GM12878 (cell line): ENCODE results near the gene SIM1. TPM values are rescaled to one million over a fixed set of nuclear protein-coding genes. Genes with fewer than 3 reads are reported as not detected.
"Not testable (repeated sequence)": the region's sequence is repeated elsewhere in the genome, so short reads cannot be mapped to it uniquely, and the experiment has no call there.

Experiments used
- ATAC-seq: fragments of 200-7000 bp; cut with Tn5 transposase; 3 replicates; pipeline ENCODE4 v1.9.1; 2020; ENCODE audit warnings: mild to moderate bottlenecking, moderate library complexity
- BruUV-seq: library from RNA; stranded (reverse); fragments of 400-500 nt; replicated peaks from 2 replicates; lab custom pipeline; 2021; lab: Mats Ljungman, UMichigan
- CTCF ChIA-PET: fragments of 300-600 bp; sonication (Branson Sonifier 250); formaldehyde crosslinking; extraction: SDS; loops from one replicate; lab custom pipeline; 2021; ENCODE audit warnings: inconsistent platforms; lab: Yijun Ruan, JAX
- POLR2A ChIA-PET: fragments of 350-600 bp; formaldehyde crosslinking; extraction: SDS; loops from one replicate; lab custom pipeline; 2021; ENCODE audit warnings: inconsistent platforms; lab: Charles Lee
- RAD21 ChIA-PET: fragments of 300-600 bp; sonication (Branson Sonifier 250); formaldehyde crosslinking; loops from one replicate; lab custom pipeline; 2023; ENCODE audit warnings: antibody characterized with exemption; ENCODE audit not compliant: unreplicated experiment; lab: Charles Lee
- SMC1A ChIA-PET: fragments of 300-600 bp; sonication (Branson Sonifier 250); formaldehyde crosslinking; loops from one replicate; lab custom pipeline; 2023; ENCODE audit not compliant: unreplicated experiment, uncharacterized antibody; lab: Charles Lee
- DNase-seq: peaks from one replicate; pipeline ENCODE4 v3.0.0-alpha.2; 2011; ENCODE audit warnings: low read depth, low spot score
- FAIRE-seq: peaks from 3 replicates; lab custom pipeline; 2011; peaks lifted over from hg19 to GRCh38; lab: Jason Lieb, UNC
- H2AFZ ChIP-seq: 2 replicates; pipeline ENCODE4 v1.6.0; 2011; ENCODE audit warnings: low read depth, low read length, control low read depth; ENCODE audit not compliant: control insufficient read depth
- H3K27ac ChIP-seq: 2 replicates; pipeline ENCODE4 v1.5.1; 2011; ENCODE audit warnings: control low read depth; ENCODE audit not compliant: control insufficient read depth, insufficient read depth
- H3K27me3 ChIP-seq, 2 experiments: replicated peaks in 1 of 2; 2 replicates each; pipeline versions ENCODE4 v1.6.0 to v1.6.1; 2011; ENCODE audit warnings: low read length in 1 of 2; ENCODE audit not compliant: control insufficient read depth in 2 of 2, insufficient read depth in 2 of 2
- H3K36me3 ChIP-seq, 2 experiments: 2 replicates each; pipeline ENCODE4 v1.5.1; 2011; ENCODE audit warnings: low read length in 1 of 2; ENCODE audit not compliant: control insufficient read depth in 2 of 2, insufficient read depth in 2 of 2
- H3K4me1 ChIP-seq: 2 replicates; pipeline ENCODE4 v1.6.1; 2011; ENCODE audit warnings: mild to moderate bottlenecking, low read length, moderate library complexity, mixed read lengths; ENCODE audit not compliant: control insufficient read depth, insufficient read depth
- H3K4me2 ChIP-seq: 2 replicates; pipeline ENCODE4 v1.6.0; 2011; ENCODE audit warnings: control low read depth; ENCODE audit not compliant: control insufficient read depth, insufficient read depth
- H3K4me3 ChIP-seq: fragments of 200-600 bp; sonication (generic); 2 replicates; pipeline ENCODE4 v1.5.1; 2016
- H3K79me2 ChIP-seq: 2 replicates; pipeline ENCODE4 v1.6.0; 2011; ENCODE audit warnings: low read length; ENCODE audit not compliant: control insufficient read depth, insufficient read depth
- H3K9ac ChIP-seq: 2 replicates; pipeline ENCODE4 v1.8.0; 2011; ENCODE audit warnings: low read length, control low read depth, mixed read lengths; ENCODE audit not compliant: control insufficient read depth, insufficient read depth
- H3K9me3 ChIP-seq: replicated peaks from 3 replicates; pipeline ENCODE4 v1.5.1; 2011; ENCODE audit warnings: mild to moderate bottlenecking, low read length; ENCODE audit not compliant: control insufficient read depth, insufficient read depth
- H4K20me1 ChIP-seq: 2 replicates; pipeline ENCODE4 v1.6.0; 2011; ENCODE audit not compliant: control insufficient read depth, insufficient read depth
- BACH1 ChIP-seq: fragments of 450-650 bp; IDR thresholded peaks from 2 replicates; pipeline ENCODE4 v1.6.1; 2017; ENCODE audit warnings: mild to moderate bottlenecking, borderline replicate concordance
- BCL11A ChIP-seq: IDR thresholded peaks from 2 replicates; pipeline ENCODE4 v1.6.1; 2011; ENCODE audit warnings: low read depth, low read length
- MYC ChIP-seq: IDR thresholded peaks from 2 replicates; pipeline ENCODE4 v1.6.1; 2011; ENCODE audit warnings: mild to moderate bottlenecking, low read length, moderate library complexity, inconsistent platforms; ENCODE audit not compliant: insufficient read depth, insufficient replicate concordance, insufficient read length, severe bottlenecking
- POLR2AphosphoS2 ChIP-seq: IDR thresholded peaks from 2 replicates; pipeline ENCODE4 v1.6.1; 2011; ENCODE audit warnings: low read depth, mild to moderate bottlenecking, low read length, improper control_type of control experiment, moderate library complexity
- POLR2AphosphoS5 ChIP-seq: IDR thresholded peaks from 2 replicates; pipeline ENCODE4 v1.6.1; 2011; ENCODE audit warnings: mild to moderate bottlenecking, low read length, inconsistent platforms
- POU2F2 ChIP-seq: IDR thresholded peaks from 3 replicates; pipeline ENCODE4 v1.6.1; 2011; ENCODE audit warnings: low read depth, mild to moderate bottlenecking, low read length, borderline replicate concordance
- STAT1 ChIP-seq: fragments of 450-650 bp; conservative IDR thresholded peaks from 2 replicates; pipeline ENCODE4 v1.6.1; 2014; ENCODE audit warnings: antibody characterized with exemption, mild to moderate bottlenecking
- WGBS: methylation state at CpG from one replicate; pipeline ENCODE4 v1.1.6; 2016; ENCODE audit warnings: low lambda C conversion rate; ENCODE audit not compliant: insufficient replicate concordance, insufficient coverage; ENCODE audit errors: missing lambda C conversion rate; 5-methylcytosine and 5-hydroxymethylcytosine counted together
- in situ Hi-C: fragments of 300-500 bp; cut with MboI; formaldehyde crosslinking; loops from 9 replicates; pipeline ENCODE4 v1.14.3; 2018; ENCODE audit warnings: mixed read lengths
- intact Hi-C: fragments of 100-400 bp; cut with micrococcal nuclease; formaldehyde crosslinking; loops from one replicate; pipeline ENCODE4 v1.14.2; 2022; ENCODE audit not compliant: unreplicated experiment
- polyA plus RNA-seq, 11 experiments: library from polyadenylated mRNA; depleted of rRNA in 4 of 11; unstranded in 6 of 11; stranded (reverse) in 5 of 11; fragments of >200 nt; fragmentation: Nextera tagmentation in 4 of 11; fragmentation: Illumina TruSeq in 1 of 11; extraction: Ambion mirVana in 4 of 11; extraction: Trizol in 1 of 11; gene quantifications; 1 replicate in 1 of 11; 2 replicates in 10 of 11; pipeline versions ENCODE4 v1.2.1 to v1.2.3, GENCODE V29; 2011 to 2016; ENCODE audit warnings: inconsistent platforms in 2 of 11, missing spikeins in 2 of 11, low read depth in 1 of 11
- total RNA-seq, 4 experiments: library from RNA; depleted of rRNA in 3 of 4; stranded (reverse); fragments of >200 nt in 3 of 4; fragmentation: Illumina TruSeq in 1 of 4; extraction: Trizol in 1 of 4; gene quantifications; 2 replicates each; pipeline versions ENCODE4 v1.2.1 to v1.2.3, GENCODE V29; 2013 to 2021
- TF ChIP-seq, protein P1 (sequence below): fragments of 450-650 bp; formaldehyde crosslinking; IDR thresholded peaks from 2 replicates; pipeline ENCODE4 v1.4.0; 2022; ENCODE audit warnings: mild to moderate bottlenecking, moderate library complexity
- TF ChIP-seq, protein P2 (sequence below): IDR thresholded peaks from 2 replicates; pipeline ENCODE4 v1.6.1; 2012; ENCODE audit warnings: low read length, inconsistent platforms

The SIM1 gene
- total and polyA plus RNA-seq, 10 of the 15 experiments (the other 5 are each of a cell fraction or from before 2014, with no cell fraction given), result not detected

DNA sequence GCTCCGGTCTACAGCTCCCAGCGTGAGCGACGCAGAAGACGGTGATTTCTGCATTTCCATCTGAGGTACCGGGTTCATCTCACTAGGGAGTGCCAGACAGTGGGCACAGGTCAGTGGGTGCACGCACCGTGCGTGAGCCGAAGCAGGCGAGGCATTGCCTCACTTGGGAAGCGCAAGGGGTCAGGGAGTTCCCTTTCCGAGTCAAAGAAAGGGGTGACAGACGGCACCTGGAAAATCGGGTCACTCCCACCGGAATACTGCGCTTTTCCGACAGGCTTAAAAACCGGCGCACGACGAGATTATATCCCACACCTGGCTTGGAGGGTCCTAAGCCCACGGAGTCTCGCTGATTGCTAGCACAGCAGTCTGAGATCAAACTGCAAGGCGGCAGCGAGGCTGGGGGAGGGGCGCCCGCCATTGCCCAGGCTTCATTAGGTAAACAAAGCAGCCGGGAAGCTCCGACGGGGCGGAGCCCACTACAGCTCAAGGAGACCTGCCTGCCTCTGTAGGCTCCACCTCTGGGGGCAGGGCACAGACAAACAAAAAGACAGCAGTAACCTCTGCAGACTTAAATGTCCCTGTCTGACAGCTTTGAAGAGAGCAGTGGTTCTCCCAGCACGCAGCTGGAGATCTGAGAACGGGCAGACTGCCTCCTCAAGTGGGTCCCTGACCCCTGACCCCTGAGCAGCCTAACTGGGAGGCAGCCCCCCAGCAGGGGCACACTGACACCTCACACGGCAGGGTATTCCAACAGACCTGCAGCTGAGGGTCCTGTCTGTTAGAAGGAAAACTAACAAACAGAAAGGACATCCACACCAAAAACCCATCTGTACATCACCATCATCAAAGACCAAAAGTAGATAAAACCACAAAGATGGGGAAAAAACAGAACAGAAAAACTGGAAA is 109.7 kb downstream of the SIM1 start:
- H3K36me3 ChIP-seq, ATAC-seq, SMC1A ChIA-PET, DNase-seq, H3K79me2 ChIP-seq, H3K4me2 ChIP-seq, H3K4me1 ChIP-seq, H3K27ac ChIP-seq, H3K9me3 ChIP-seq, H3K9ac ChIP-seq, FAIRE-seq, BruUV-seq, intact Hi-C loops, H3K4me3 ChIP-seq, H4K20me1 ChIP-seq, POLR2A ChIA-PET, in situ Hi-C loops, RAD21 ChIA-PET, H3K27me3 ChIP-seq, CTCF ChIA-PET, H2AFZ ChIP-seq: not testable (repeated sequence)
- WGBS, result 69% methylated on average over 33 of the region's 35 CpGs

DNA sequence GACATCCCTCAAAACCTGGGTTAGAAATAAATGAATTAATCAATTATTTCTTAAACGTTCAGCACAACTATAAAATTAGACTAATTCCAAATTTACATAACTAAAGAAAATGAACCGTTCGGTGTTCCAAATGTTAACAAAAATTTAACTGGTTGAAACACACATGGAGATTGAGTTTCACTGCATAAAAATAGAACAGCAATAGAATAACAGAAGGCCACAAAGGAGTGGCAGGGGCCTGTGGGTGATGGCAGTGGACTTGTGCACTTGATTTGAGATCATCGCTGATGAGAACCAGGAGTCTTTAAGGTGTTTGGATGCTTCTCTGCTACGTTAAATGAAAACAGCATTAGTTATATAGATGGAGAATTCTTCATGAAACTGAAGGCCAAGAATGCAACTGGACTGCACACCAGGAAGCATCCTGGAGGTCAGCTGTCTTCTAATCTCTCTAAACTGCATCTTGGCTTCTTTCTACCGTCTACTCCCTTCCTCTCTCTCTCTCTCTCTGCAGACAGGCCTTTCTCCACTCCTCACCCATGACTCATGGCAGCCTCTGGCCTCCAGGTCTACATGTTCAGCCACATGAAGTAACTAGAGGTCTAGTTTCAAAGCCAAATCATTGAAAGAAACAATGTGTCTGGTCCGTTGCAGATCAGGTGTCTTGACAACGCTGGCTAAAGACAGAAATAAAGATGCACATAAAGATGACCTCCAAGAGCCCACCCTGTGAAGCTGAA is 111.3 kb downstream of the SIM1 start:
- SMC1A ChIA-PET, result interaction anchor here (0.6 to 0.9 kb wide), 2 partner anchors 11 to 36 kb away, joined by 3 read pairs; no protein-coding TSS in a partner anchor
- intact Hi-C loops (no loop called here), in situ Hi-C loops (no loop called here)
- no peak overlapping the region for H3K9ac ChIP-seq
- 27% methylated on average over 8 of the region's 8 CpGs for WGBS
- FAIRE-seq, result no peak
- CTCF ChIA-PET, result interaction anchor here (0.7 to 1.0 kb wide), 2 partner anchors 311 to 1015 kb away, joined by 3 to 4 read pairs; no protein-coding TSS in a partner anchor
- H3K27ac ChIP-seq, result no peak overlapping the region
- H3K79me2 ChIP-seq, result no peaks in the 10 kb centered on the region
- no peaks in the 10 kb centered on the region for H3K36me3 ChIP-seq
- no TSS peak for BruUV-seq
- H4K20me1 ChIP-seq, result no peaks in the 10 kb centered on the region
- H3K4me1 ChIP-seq, result no peaks in the 10 kb centered on the region
- no peak for ATAC-seq
- POLR2A ChIA-PET, result no interaction called here
- H3K4me2 ChIP-seq, result no peak overlapping the region
- no peak for DNase-seq
- H3K9me3 ChIP-seq, result no peaks in the 10 kb centered on the region
- RAD21 ChIA-PET, result no interaction called here
- H3K27me3 ChIP-seq, result no peaks in the 10 kb centered on the region
- no peak overlapping the region for H2AFZ ChIP-seq
- H3K4me3 ChIP-seq, result no peak overlapping the region
- TF ChIP-seq POLR2AphosphoS2 (no peak), STAT1 (no peak), BACH1 (no peak), POU2F2 (no peak), POLR2AphosphoS5 (no peak), BCL11A (no peak), MYC (no peak)
- TF ChIP-seq, protein P1, sequence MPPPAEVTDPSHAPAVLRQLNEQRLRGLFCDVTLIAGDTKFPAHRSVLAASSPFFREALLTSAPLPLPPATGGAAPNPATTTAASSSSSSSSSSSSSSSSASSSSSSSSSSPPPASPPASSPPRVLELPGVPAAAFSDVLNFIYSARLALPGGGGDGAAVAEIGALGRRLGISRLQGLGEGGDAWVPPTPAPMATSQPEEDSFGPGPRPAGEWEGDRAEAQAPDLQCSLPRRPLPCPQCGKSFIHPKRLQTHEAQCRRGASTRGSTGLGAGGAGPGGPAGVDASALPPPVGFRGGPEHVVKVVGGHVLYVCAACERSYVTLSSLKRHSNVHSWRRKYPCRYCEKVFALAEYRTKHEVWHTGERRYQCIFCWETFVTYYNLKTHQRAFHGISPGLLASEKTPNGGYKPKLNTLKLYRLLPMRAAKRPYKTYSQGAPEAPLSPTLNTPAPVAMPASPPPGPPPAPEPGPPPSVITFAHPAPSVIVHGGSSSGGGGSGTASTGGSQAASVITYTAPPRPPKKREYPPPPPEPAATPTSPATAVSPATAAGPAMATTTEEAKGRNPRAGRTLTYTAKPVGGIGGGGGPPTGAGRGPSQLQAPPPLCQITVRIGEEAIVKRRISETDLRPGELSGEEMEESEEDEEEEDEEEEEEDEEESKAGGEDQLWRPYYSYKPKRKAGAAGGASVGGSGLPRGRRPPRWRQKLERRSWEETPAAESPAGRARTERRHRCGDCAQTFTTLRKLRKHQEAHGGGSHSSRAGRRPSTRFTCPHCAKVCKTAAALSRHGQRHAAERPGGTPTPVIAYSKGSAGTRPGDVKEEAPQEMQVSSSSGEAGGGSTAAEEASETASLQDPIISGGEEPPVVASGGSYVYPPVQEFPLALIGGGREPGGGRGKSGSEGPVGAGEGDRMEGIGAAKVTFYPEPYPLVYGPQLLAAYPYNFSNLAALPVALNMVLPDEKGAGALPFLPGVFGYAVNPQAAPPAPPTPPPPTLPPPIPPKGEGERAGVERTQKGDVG (CRISPR knock-in tag), result no peak
- TF ChIP-seq, protein P2, sequence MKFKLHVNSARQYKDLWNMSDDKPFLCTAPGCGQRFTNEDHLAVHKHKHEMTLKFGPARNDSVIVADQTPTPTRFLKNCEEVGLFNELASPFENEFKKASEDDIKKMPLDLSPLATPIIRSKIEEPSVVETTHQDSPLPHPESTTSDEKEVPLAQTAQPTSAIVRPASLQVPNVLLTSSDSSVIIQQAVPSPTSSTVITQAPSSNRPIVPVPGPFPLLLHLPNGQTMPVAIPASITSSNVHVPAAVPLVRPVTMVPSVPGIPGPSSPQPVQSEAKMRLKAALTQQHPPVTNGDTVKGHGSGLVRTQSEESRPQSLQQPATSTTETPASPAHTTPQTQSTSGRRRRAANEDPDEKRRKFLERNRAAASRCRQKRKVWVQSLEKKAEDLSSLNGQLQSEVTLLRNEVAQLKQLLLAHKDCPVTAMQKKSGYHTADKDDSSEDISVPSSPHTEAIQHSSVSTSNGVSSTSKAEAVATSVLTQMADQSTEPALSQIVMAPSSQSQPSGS, result no peak
